Endothelial cell of umbilical vein (primary cell): ENCODE results near the gene AP1G1. TPM values are rescaled to one million over a fixed set of nuclear protein-coding genes. Genes with fewer than 3 reads are reported as not detected.

ENCODE experiments used
- BruUV-seq: library from RNA; stranded (reverse); fragments of 400-500 nt; replicated peaks from 2 replicates; lab custom pipeline; 2021; lab: Mats Ljungman, UMichigan
- CTCF ChIA-PET: fragments of 300-600, 350-600 bp; sonication (Branson Sonifier 250); formaldehyde crosslinking; loops from one replicate; lab custom pipeline; 2021; ENCODE audit warnings: antibody characterized with exemption, inconsistent platforms; lab: Charles Lee
- POLR2A ChIA-PET: fragments of 300-600, 350-600 bp; sonication (Branson Sonifier 250); formaldehyde crosslinking; loops from one replicate; lab custom pipeline; 2021; ENCODE audit warnings: antibody characterized with exemption, inconsistent platforms; lab: Charles Lee
- DNase-seq: peaks from one replicate; pipeline ENCODE4 v3.0.0-alpha.2; 2011; ENCODE audit warnings: low read depth, low spot score
- FAIRE-seq: peaks from 2 replicates; lab custom pipeline; 2011; peaks lifted over from hg19 to GRCh38; lab: Jason Lieb, UNC
- H2AFZ ChIP-seq: 2 replicates; pipeline ENCODE4 v1.6.0; 2012; ENCODE audit warnings: low read depth, low read length, control low read depth, inconsistent platforms
- H3K27ac ChIP-seq: 2 replicates; pipeline ENCODE4 v1.5.1; 2011; ENCODE audit warnings: low read depth, mild to moderate bottlenecking, control low read depth, low read length, moderate library complexity; ENCODE audit not compliant: insufficient read depth
- H3K27me3 ChIP-seq, 2 experiments: 2 replicates each; pipeline versions ENCODE4 v1.6.0 to v1.6.1; 2011; ENCODE audit warnings: low read length in 2 of 2, mixed read lengths in 1 of 2; ENCODE audit not compliant: control insufficient read depth in 2 of 2, insufficient read depth in 2 of 2
- H3K36me3 ChIP-seq, 2 experiments: 2 replicates in 1 of 2; 3 replicates in 1 of 2; pipeline ENCODE4 v1.5.1; 2011; ENCODE audit warnings: low read length in 2 of 2, mild to moderate bottlenecking in 1 of 2, moderate library complexity in 1 of 2; ENCODE audit not compliant: control insufficient read depth in 2 of 2, insufficient read depth in 2 of 2; ENCODE audit errors: extremely low read depth in 1 of 2
- H3K4me1 ChIP-seq: 3 replicates; pipeline ENCODE4 v1.5.1; 2011; ENCODE audit warnings: mild to moderate bottlenecking, low read length; ENCODE audit not compliant: control insufficient read depth, insufficient read depth; ENCODE audit errors: extremely low read depth
- H3K4me2 ChIP-seq: 2 replicates; pipeline ENCODE4 v1.6.1; 2011; ENCODE audit warnings: low read length, control low read depth, mixed read lengths; ENCODE audit not compliant: insufficient read depth
- H3K4me3 ChIP-seq, 3 experiments: fragments of 200-600 bp in 1 of 3; sonication (generic), shearing (Covaris generic) in 1 of 3; replicated peaks in 1 of 3; 2 replicates each; pipeline ENCODE4 v1.5.1; 2011 to 2016; ENCODE audit warnings: control low read depth in 3 of 3, low read length in 3 of 3, mild to moderate bottlenecking in 2 of 3, inconsistent platforms in 1 of 3, low read depth in 1 of 3, moderate library complexity in 1 of 3; ENCODE audit not compliant: insufficient read depth in 1 of 3
- H3K79me2 ChIP-seq: 2 replicates; pipeline ENCODE4 v1.6.0; 2012; ENCODE audit warnings: low read length, inconsistent platforms; ENCODE audit not compliant: control insufficient read depth, insufficient read depth
- H3K9ac ChIP-seq: replicated peaks from 2 replicates; pipeline ENCODE3; 2011; ENCODE audit warnings: low read length, control low read depth; ENCODE audit not compliant: insufficient read depth; ENCODE audit errors: extremely low read depth
- H3K9me1 ChIP-seq: replicated peaks from 3 replicates; pipeline ENCODE4 v1.6.0; 2011; ENCODE audit warnings: mild to moderate bottlenecking, low read length; ENCODE audit not compliant: control insufficient read depth, insufficient read depth; ENCODE audit errors: extremely low read depth
- H3K9me3 ChIP-seq: replicated peaks from 2 replicates; pipeline ENCODE4 v1.5.1; 2012; ENCODE audit warnings: low read length, inconsistent platforms; ENCODE audit not compliant: control insufficient read depth, insufficient read depth
- H4K20me1 ChIP-seq: replicated peaks from 2 replicates; pipeline ENCODE3; 2011; ENCODE audit warnings: mild to moderate bottlenecking, low read length; ENCODE audit not compliant: control insufficient read depth, insufficient read depth; ENCODE audit errors: extremely low read depth
- GATA2 ChIP-seq: IDR thresholded peaks from 2 replicates; pipeline ENCODE4 v1.7.0; 2011; ENCODE audit warnings: low read depth, mild to moderate bottlenecking, moderate library complexity, mixed read lengths, low read length; ENCODE audit not compliant: insufficient read length, insufficient read depth
- JUN ChIP-seq: IDR thresholded peaks from 2 replicates; pipeline ENCODE4 v1.6.1; 2011; ENCODE audit warnings: borderline replicate concordance, low read depth; ENCODE audit not compliant: insufficient read length, insufficient read depth
- MYC ChIP-seq: IDR thresholded peaks from one replicate; pipeline ENCODE4 v1.6.1; 2011; ENCODE audit warnings: mild to moderate bottlenecking, low read depth, low read length
- POLR2A ChIP-seq: IDR thresholded peaks from 2 replicates; pipeline ENCODE4 v1.6.1; 2012; ENCODE audit warnings: low read depth, mild to moderate bottlenecking, control low read depth, low read length
- POLR2AphosphoS5 ChIP-seq: IDR thresholded peaks from 2 replicates; pipeline ENCODE4 v1.6.1; 2012; ENCODE audit warnings: low read depth, mild to moderate bottlenecking, control low read depth, low read length, moderate library complexity; ENCODE audit not compliant: insufficient read depth
- dilution Hi-C: fragments of 300-500 bp; cut with MboI; formaldehyde crosslinking; loops from one replicate; pipeline ENCODE4 v1.15.0; 2019; ENCODE audit warnings: low sequenced_read_pairs; ENCODE audit not compliant: extremely low pct_ligation_motif_present
- intact Hi-C: fragments of 100-400 bp; cut with micrococcal nuclease; formaldehyde crosslinking; loops from one replicate; pipeline ENCODE4 v1.10.0; 2022
- polyA plus RNA-seq, 4 experiments: library from polyadenylated mRNA; depleted of rRNA in 3 of 4; stranded (reverse) in 3 of 4; unstranded in 1 of 4; fragments of >200 nt; gene quantifications; 2 replicates each; pipeline versions ENCODE4 v1.2.1 to v1.2.3, GENCODE V29; 2011 to 2012; ENCODE audit warnings: missing spikeins in 1 of 4
- total RNA-seq: library from RNA; stranded (reverse); gene quantifications from 2 replicates; pipeline ENCODE4 v1.2.3, GENCODE V29; 2021

Gene AP1G1
- total and polyA plus RNA-seq, 2 donors (not counting 3 experiments of a cell fraction or from before 2014, with no cell fraction given): 57.4 to 85.3 TPM

DNA sequence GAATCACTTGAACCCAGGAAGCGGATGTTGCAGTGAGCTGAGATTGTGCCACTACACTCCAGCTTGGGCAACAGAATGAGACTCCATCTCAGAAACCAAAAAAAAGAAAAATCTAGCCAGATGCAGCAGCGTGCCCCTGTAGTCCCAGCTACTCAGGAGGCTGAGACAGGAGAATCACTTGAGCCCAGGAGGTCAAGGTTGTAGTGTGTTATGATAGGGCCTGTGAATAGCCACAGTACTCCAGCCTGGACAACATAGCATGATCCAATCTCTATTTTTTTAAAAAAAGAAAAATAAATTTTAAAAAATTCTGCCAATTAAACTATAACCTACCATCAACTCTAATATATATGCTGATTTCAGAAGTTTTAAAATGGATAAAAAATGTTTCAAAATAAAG is 99.9 kb downstream of the AP1G1 start:
- H3K9me3 ChIP-seq: no peaks in the 10 kb centered on the region
- DNase-seq: no peak
- TF ChIP-seq POLR2A (no peak), GATA2 (no peak), POLR2AphosphoS5 (no peak), MYC (no peak), JUN (no peak)
- dilution Hi-C loops (no loop called here), intact Hi-C loops (no loop called here)
- no peaks in the 10 kb centered on the region for H3K27me3 ChIP-seq
- no peak overlapping the region for H3K4me2 ChIP-seq
- H4K20me1 ChIP-seq: no peaks in the 10 kb centered on the region
- H3K4me1 ChIP-seq: peaks cover 12% of the 10 kb centered on the region
- no peak overlapping the region for H3K4me3 ChIP-seq
- H3K36me3 ChIP-seq: peaks cover 0 to 3% of the 10 kb centered on the region in 2 experiments
- BruUV-seq: no TSS peak
- POLR2A ChIA-PET: no interaction called here
- H2AFZ ChIP-seq: no peak overlapping the region
- no peak overlapping the region for H3K9ac ChIP-seq
- H3K79me2 ChIP-seq: peaks cover 7% of the 10 kb centered on the region
- H3K27ac ChIP-seq: no peak overlapping the region
- CTCF ChIA-PET: interaction anchor here (1.0 to 1.1 kb wide), 2 partner anchors 229 to 253 kb away, joined by 3 to 4 read pairs; no protein-coding TSS in a partner anchor
- H3K9me1 ChIP-seq: no peaks in the 10 kb centered on the region
- FAIRE-seq: no peak

GRCh38 chr16:71707199-71707598 is 101.4 kb downstream of the AP1G1 start:
- BruUV-seq: no TSS peak

More at GRCh38 chr16:71707199-71707598, 101.4 kb downstream of the AP1G1 start:
- intact Hi-C loops (no loop called here), dilution Hi-C loops (no loop called here)
- POLR2A ChIA-PET: no interaction called here
- Histone ChIP-seq H3K9me1 (no peaks in the 10 kb centered on the region), H3K36me3 (no peaks in the 10 kb centered on the region), H3K4me3 (no peak overlapping the region), H3K9me3 (no peaks in the 10 kb centered on the region), H4K20me1 (no peaks in the 10 kb centered on the region), H3K27ac (no peak overlapping the region), H3K4me2 (no peak overlapping the region), H3K79me2 (peaks cover 7% of the 10 kb centered on the region), H3K9ac (no peak overlapping the region), H2AFZ (no peak overlapping the region), H3K27me3 (no peaks in the 10 kb centered on the region), H3K4me1 (peaks cover 12% of the 10 kb centered on the region)
- CTCF ChIA-PET: no interaction called here
- DNase-seq: no peak
- no peak for TF ChIP-seq POLR2AphosphoS5
- no peak for TF ChIP-seq POLR2A
- TF ChIP-seq GATA2: no peak
- FAIRE-seq: no peak
